Activated naive CD4-positive, alpha-beta T cell treated with anti-CD3 and anti-CD28 coated beads for 36 hours (primary cell): ENCODE results near the gene CPXM2. TPM values are rescaled to one million over a fixed set of nuclear protein-coding genes. Genes with fewer than 3 reads are reported as not detected.

Experiments
- CTCF ChIA-PET: fragments of 350-600 bp; sonication (Branson Sonifier 250); formaldehyde crosslinking; loops from one replicate; lab custom pipeline; 2021; ENCODE audit warnings: antibody characterized with exemption; lab: Charles Lee
- DNase-seq: peaks from one replicate; pipeline ENCODE4 v3.0.0-alpha.2; 2020
- H3K27ac Mint-ChIP-seq: one replicate; pipeline ENCODE4 v1.8.0; 2021; ENCODE audit warnings: mild to moderate bottlenecking, mixed read lengths
- H3K27me3 Mint-ChIP-seq: one replicate; pipeline ENCODE4 v1.8.0; 2021; ENCODE audit warnings: low read depth, mixed read lengths
- H3K36me3 Mint-ChIP-seq: one replicate; pipeline ENCODE4 v1.8.0; 2021; ENCODE audit warnings: low read depth, mixed read lengths
- H3K4me1 Mint-ChIP-seq: one replicate; pipeline ENCODE4 v1.8.0; 2021; ENCODE audit warnings: low read depth, mixed read lengths
- H3K4me3 Mint-ChIP-seq: one replicate; pipeline ENCODE4 v1.8.0; 2021; ENCODE audit warnings: mild to moderate bottlenecking, moderate library complexity, mixed read lengths
- H3K9me3 Mint-ChIP-seq: one replicate; pipeline ENCODE4 v1.8.0; 2021; ENCODE audit warnings: mixed read lengths
- intact Hi-C: fragments of 100-400 bp; cut with micrococcal nuclease; formaldehyde crosslinking; loops from one replicate; pipeline ENCODE4 v1.15.1; 2023
- total RNA-seq, 2 experiments: library from RNA; stranded (reverse); gene quantifications; one replicate each; pipeline ENCODE4 v1.2.3, GENCODE V29; 2021

Gene CPXM2
- total RNA-seq, 2 experiments from 2014 or later, result not detected

GRCh38 chr10:123781956-123782500 lies 109.6 kb downstream of the CPXM2 start:
- intact Hi-C loops, result loop anchor here (5.0 kb wide), 1 partner anchor 675 kb away; no protein-coding TSS in a partner anchor
- no peak overlapping the region for H3K4me3 Mint-ChIP-seq
- H3K27me3 Mint-ChIP-seq, result peaks cover 33% of the 10 kb centered on the region
- no peaks in the 10 kb centered on the region for H3K4me1 Mint-ChIP-seq
- H3K9me3 Mint-ChIP-seq, result no peaks in the 10 kb centered on the region
- no peaks in the 10 kb centered on the region for H3K36me3 Mint-ChIP-seq
- CTCF ChIA-PET, result no interaction called here
- DNase-seq, result no peak
- no peak overlapping the region for H3K27ac Mint-ChIP-seq

GRCh38 chr10:123781324-123781900 lies 110.2 kb downstream of the CPXM2 start:
- no peaks in the 10 kb centered on the region for H3K9me3 Mint-ChIP-seq
- no peak overlapping the region for H3K4me3 Mint-ChIP-seq
- no peak for DNase-seq
- H3K4me1 Mint-ChIP-seq, result no peaks in the 10 kb centered on the region
- intact Hi-C loops, result loop anchor here (5.0 kb wide), 1 partner anchor 674 kb away; no protein-coding TSS in a partner anchor
- H3K36me3 Mint-ChIP-seq, result no peaks in the 10 kb centered on the region
- H3K27ac Mint-ChIP-seq, result no peak overlapping the region
- CTCF ChIA-PET, result no interaction called here
- peaks cover 30% of the 10 kb centered on the region for H3K27me3 Mint-ChIP-seq

GRCh38 chr10:123778719-123779517 lies 112.7 kb downstream of the CPXM2 start:
- no peaks in the 10 kb centered on the region for H3K9me3 Mint-ChIP-seq
- peaks cover 23% of the 10 kb centered on the region for H3K27me3 Mint-ChIP-seq
- DNase-seq, result no peak
- H3K36me3 Mint-ChIP-seq, result no peaks in the 10 kb centered on the region
- no peak overlapping the region for H3K27ac Mint-ChIP-seq
- CTCF ChIA-PET, result no interaction called here
- intact Hi-C loops, result no loop called here
- H3K4me1 Mint-ChIP-seq, result no peaks in the 10 kb centered on the region
- H3K4me3 Mint-ChIP-seq, result no peak overlapping the region

- CTCF ChIA-PET, result no interaction called here
- intact Hi-C loops, result no loop called here
- Mint-ChIP-seq H3K27me3 (peaks cover 28% of the 10 kb centered on the region), H3K27ac (no peak overlapping the region), H3K36me3 (peaks cover 5% of the 10 kb centered on the region), H3K9me3 (peaks cover 8% of the 10 kb centered on the region), H3K4me1 (peaks cover 3% of the 10 kb centered on the region), H3K4me3 (no peak overlapping the region)
- DNase-seq, result no peak
Observed at GRCh38 chr10:123777881-123778280, 113.7 kb downstream of the CPXM2 start.

- intact Hi-C loops, result no loop called here
- Mint-ChIP-seq H3K4me1 (peaks cover 3% of the 10 kb centered on the region), H3K9me3 (peaks cover 16% of the 10 kb centered on the region), H3K27me3 (peaks cover 26% of the 10 kb centered on the region), H3K36me3 (peaks cover 6% of the 10 kb centered on the region), H3K27ac (no peak overlapping the region), H3K4me3 (no peak overlapping the region)
- no peak for DNase-seq
- CTCF ChIA-PET, result no interaction called here
Observed at GRCh38 chr10:123774132-123774742, 117.4 kb downstream of the CPXM2 start.

- peaks cover 16% of the 10 kb centered on the region for H3K9me3 Mint-ChIP-seq
- DNase-seq, result peak; percentile 39
- peaks cover 6% of the 10 kb centered on the region for H3K36me3 Mint-ChIP-seq
- H3K27me3 Mint-ChIP-seq, result peaks cover 24% of the 10 kb centered on the region
- H3K27ac Mint-ChIP-seq, result peak overlapping the region; percentile 81
- H3K4me3 Mint-ChIP-seq, result peak overlapping the region; percentile 56
- CTCF ChIA-PET, result no interaction called here
- intact Hi-C loops, result no loop called here
- H3K4me1 Mint-ChIP-seq, result peaks cover 3% of the 10 kb centered on the region
Observed at GRCh38 chr10:123772645-123773508, 118.7 kb downstream of the CPXM2 start.

- Mint-ChIP-seq H3K36me3 (peaks cover 6% of the 10 kb centered on the region), H3K27ac (peak overlapping the region; percentile 53), H3K4me3 (no peak overlapping the region), H3K9me3 (peaks cover 16% of the 10 kb centered on the region), H3K27me3 (peaks cover 20% of the 10 kb centered on the region), H3K4me1 (peaks cover 3% of the 10 kb centered on the region)
- intact Hi-C loops, result no loop called here
- CTCF ChIA-PET, result interaction anchor here (0.5 kb wide), 1 partner anchor 26 kb away, joined by 3 read pairs; no protein-coding TSS in a partner anchor
- peak; percentile 12 for DNase-seq
Observed at GRCh38 chr10:123771877-123772644, 119.5 kb downstream of the CPXM2 start.

- intact Hi-C loops, result no loop called here
- no peak overlapping the region for H3K4me3 Mint-ChIP-seq
- peaks cover 3% of the 10 kb centered on the region for H3K4me1 Mint-ChIP-seq
- peaks cover 6% of the 10 kb centered on the region for H3K36me3 Mint-ChIP-seq
- CTCF ChIA-PET, result no interaction called here
- peaks cover 24% of the 10 kb centered on the region for H3K27me3 Mint-ChIP-seq
- peaks cover 16% of the 10 kb centered on the region for H3K9me3 Mint-ChIP-seq
- H3K27ac Mint-ChIP-seq, result no peak overlapping the region
- DNase-seq, result no peak
Observed at GRCh38 chr10:123769647-123770046, 122.0 kb downstream of the CPXM2 start.

GRCh38 chr10:123766761-123767160 lies 124.8 kb downstream of the CPXM2 start:
- H3K4me1 Mint-ChIP-seq, result no peaks in the 10 kb centered on the region
- no peaks in the 10 kb centered on the region for H3K36me3 Mint-ChIP-seq
- intact Hi-C loops, result no loop called here
- CTCF ChIA-PET, result no interaction called here
- H3K27ac Mint-ChIP-seq, result no peak overlapping the region
- H3K4me3 Mint-ChIP-seq, result no peak overlapping the region
- peaks cover 3% of the 10 kb centered on the region for H3K9me3 Mint-ChIP-seq
- H3K27me3 Mint-ChIP-seq, result peaks cover 22% of the 10 kb centered on the region
- no peak for DNase-seq

- Mint-ChIP-seq H3K27ac (no peak overlapping the region), H3K27me3 (peaks cover 19% of the 10 kb centered on the region), H3K4me1 (no peaks in the 10 kb centered on the region), H3K36me3 (no peaks in the 10 kb centered on the region), H3K9me3 (no peaks in the 10 kb centered on the region), H3K4me3 (no peak overlapping the region)
- intact Hi-C loops, result no loop called here
- DNase-seq, result no peak
- CTCF ChIA-PET, result no interaction called here
Observed at GRCh38 chr10:123766012-123766411, 125.6 kb downstream of the CPXM2 start.

GRCh38 chr10:123761666-123762230 lies 129.9 kb downstream of the CPXM2 start:
- Mint-ChIP-seq H3K36me3 (no peaks in the 10 kb centered on the region), H3K27me3 (peaks cover 12% of the 10 kb centered on the region), H3K4me3 (no peak overlapping the region), H3K4me1 (no peaks in the 10 kb centered on the region), H3K27ac (no peak overlapping the region), H3K9me3 (no peaks in the 10 kb centered on the region)
- no peak for DNase-seq
- intact Hi-C loops, result no loop called here
- CTCF ChIA-PET, result no interaction called here
